Hepatocyte (in vitro differentiated cells): ENCODE results near the gene RFTN1. TPM values are rescaled to one million over a fixed set of nuclear protein-coding genes. Genes with fewer than 3 reads are reported as not detected.

Experiments used
- DNase-seq: peaks from one replicate; pipeline ENCODE4 v3.0.0-alpha.2; 2016; ENCODE audit warnings: low spot score
- H2AFZ ChIP-seq: fragments of 200-600 bp; sonication (generic); 2 replicates; pipeline ENCODE4 v1.6.0; 2016; ENCODE audit warnings: antibody characterized with exemption, mild to moderate bottlenecking
- H3K27ac ChIP-seq: fragments of 200-600 bp; sonication (generic); 2 replicates; pipeline ENCODE4 v1.5.1; 2016; ENCODE audit warnings: mild to moderate bottlenecking
- H3K27me3 ChIP-seq: fragments of 200-600 bp; sonication (generic); 2 replicates; pipeline ENCODE4 v1.6.1; 2016
- H3K36me3 ChIP-seq: fragments of 200-600 bp; sonication (generic); replicated peaks from 2 replicates; pipeline ENCODE4 v1.5.1; 2016; ENCODE audit warnings: low read depth; ENCODE audit not compliant: insufficient read depth
- H3K4me1 ChIP-seq: fragments of 200-600 bp; sonication (generic); 2 replicates; pipeline ENCODE4 v1.5.1; 2016; ENCODE audit warnings: mild to moderate bottlenecking, moderate library complexity; ENCODE audit not compliant: insufficient read depth
- H3K4me2 ChIP-seq: fragments of 200-600 bp; sonication (generic); 2 replicates; pipeline ENCODE4 v1.6.0; 2016
- H3K4me3 ChIP-seq: fragments of 200-600 bp; sonication (generic); 2 replicates; pipeline ENCODE4 v1.5.1; 2016; ENCODE audit warnings: mild to moderate bottlenecking
- H3K79me2 ChIP-seq: fragments of 200-600 bp; sonication (generic); 2 replicates; pipeline ENCODE4 v1.6.0; 2017; ENCODE audit warnings: mild to moderate bottlenecking
- H3K9me2 ChIP-seq: fragments of 200-600 bp; sonication (generic); replicated peaks from 2 replicates; pipeline ENCODE4 v1.6.0; 2017; ENCODE audit warnings: mild to moderate bottlenecking; ENCODE audit not compliant: insufficient read depth
- H3K9me3 ChIP-seq: fragments of 200-600 bp; sonication (generic); 2 replicates; pipeline ENCODE4 v1.5.1; 2016; ENCODE audit warnings: low read depth, mild to moderate bottlenecking
- H4K20me1 ChIP-seq: fragments of 200-600 bp; sonication (generic); 2 replicates; pipeline ENCODE4 v1.6.0; 2016; ENCODE audit warnings: mild to moderate bottlenecking; ENCODE audit not compliant: insufficient read depth, poor library complexity, severe bottlenecking
- CTCF ChIP-seq: fragments of 200-600 bp; sonication (generic); IDR thresholded peaks from 2 replicates; pipeline ENCODE4 v1.5.1; 2016; ENCODE audit warnings: antibody characterized with exemption, mild to moderate bottlenecking; ENCODE audit not compliant: poor library complexity
- EZH2 ChIP-seq: fragments of 200-600 bp; sonication (generic); IDR thresholded peaks from 2 replicates; pipeline ENCODE4 v1.6.1; 2016; ENCODE audit warnings: antibody characterized with exemption, mild to moderate bottlenecking, borderline replicate concordance
- EZH2phosphoT487 ChIP-seq: fragments of 200-600 bp; sonication (generic); IDR thresholded peaks from one replicate; pipeline ENCODE4 v1.6.1; 2018; ENCODE audit warnings: antibody characterized with exemption, mild to moderate bottlenecking, low read depth, moderate library complexity; ENCODE audit not compliant: unreplicated experiment, severe bottlenecking
- WGBS: methylation state at CpG from one replicate; pipeline ENCODE4 v1.1.6; 2016; ENCODE audit warnings: low lambda C conversion rate; ENCODE audit errors: missing lambda C conversion rate; 5-methylcytosine and 5-hydroxymethylcytosine counted together
- polyA plus RNA-seq: library from polyadenylated mRNA; unstranded; fragments of >200 nt; fragmentation: Nextera tagmentation; extraction: Ambion mirVana; gene quantifications from 2 replicates; pipeline ENCODE4 v1.2.1, GENCODE V29; 2016
- total RNA-seq: library from RNA; depleted of rRNA; stranded (reverse); fragments of >200 nt; gene quantifications from 2 replicates; pipeline ENCODE4 v1.2.3, GENCODE V29; 2014

The RFTN1 gene
- total and polyA plus RNA-seq, 2 experiments from 2014 or later = 10.0 to 14.9 TPM

- Histone ChIP-seq H3K79me2 (no peaks in the 10 kb centered on the region), H3K27ac (no peak overlapping the region), H3K9me2 (no peaks in the 10 kb centered on the region), H3K4me3 (no peak overlapping the region), H4K20me1 (no peaks in the 10 kb centered on the region), H3K4me1 (no peaks in the 10 kb centered on the region), H3K36me3 (no peaks in the 10 kb centered on the region), H2AFZ (no peak overlapping the region), H3K9me3 (no peaks in the 10 kb centered on the region), H3K4me2 (no peak overlapping the region), H3K27me3 (no peaks in the 10 kb centered on the region)
- no peak for DNase-seq
- TF ChIP-seq CTCF (no peak), EZH2 (no peak), EZH2phosphoT487 (no peak)
- 68% methylated on average over 5 of the region's 5 CpGs for WGBS
Observed at GRCh38 chr3:16437640-16438039, 75.9 kb downstream of the RFTN1 start.

- no peak overlapping the region for H2AFZ ChIP-seq
- no peaks in the 10 kb centered on the region for H3K9me3 ChIP-seq
- H3K9me2 ChIP-seq = no peaks in the 10 kb centered on the region
- H3K4me1 ChIP-seq = no peaks in the 10 kb centered on the region
- TF ChIP-seq EZH2 = no peak
- TF ChIP-seq EZH2phosphoT487 = no peak
- no peak for TF ChIP-seq CTCF
- H4K20me1 ChIP-seq = no peaks in the 10 kb centered on the region
- H3K27me3 ChIP-seq = no peaks in the 10 kb centered on the region
- WGBS = 85% methylated on average over 13 of the region's 13 CpGs
- no peaks in the 10 kb centered on the region for H3K79me2 ChIP-seq
- H3K4me3 ChIP-seq = no peak overlapping the region
- H3K4me2 ChIP-seq = no peak overlapping the region
- no peak for DNase-seq
- no peaks in the 10 kb centered on the region for H3K36me3 ChIP-seq
- H3K27ac ChIP-seq = no peak overlapping the region
Observed at GRCh38 chr3:16433701-16434151, 79.8 kb downstream of the RFTN1 start.

- Histone ChIP-seq H3K27ac (no peak overlapping the region), H3K36me3 (no peaks in the 10 kb centered on the region), H3K9me2 (no peaks in the 10 kb centered on the region), H3K4me3 (no peak overlapping the region), H2AFZ (no peak overlapping the region), H4K20me1 (no peaks in the 10 kb centered on the region), H3K4me1 (no peaks in the 10 kb centered on the region), H3K9me3 (no peaks in the 10 kb centered on the region), H3K79me2 (no peaks in the 10 kb centered on the region), H3K4me2 (no peak overlapping the region), H3K27me3 (no peaks in the 10 kb centered on the region)
- TF ChIP-seq CTCF (no peak), EZH2phosphoT487 (no peak), EZH2 (no peak)
- no peak for DNase-seq
- 62% methylated on average over 3 of the region's 3 CpGs for WGBS
Observed at GRCh38 chr3:16432714-16433113, 80.8 kb downstream of the RFTN1 start.
